Pancreas (tissue), 10 donors: ENCODE data around the gene MKKS. TPM values are rescaled to one million over a fixed set of nuclear protein-coding genes. Genes with fewer than 3 reads are reported as not detected.
A peak's percentile ranks its signal among the peaks of the same experiment; 100 is the strongest.

Experiments used
- ATAC-seq, 4 donors: fragments of 200-7000 bp; cut with Tn5 transposase; one replicate each; pipeline versions ENCODE4 v1.8.0 to v1.9.1; 2020; ENCODE audit warnings: mild to moderate bottlenecking in 4 of 4, moderate library complexity in 4 of 4
- DNase-seq, 6 donors: peaks; one replicate each; pipeline ENCODE4 v3.0.0-alpha.2; 2020
- FAIRE-seq: peaks from 2 replicates; lab custom pipeline; 2012; peaks lifted over from hg19 to GRCh38; lab: Jason Lieb, UNC
- H3K27ac ChIP-seq, 4 donors: fragments of 200-600 bp; sonication (generic); 1 replicate in 3 of 4; 2 replicates in 1 of 4; pipeline versions ENCODE4 v1.5.0 to v1.8.0; 2020
- H3K27me3 ChIP-seq, 4 donors: fragments of 200-600 bp; one replicate each; pipeline ENCODE4 v1.8.0; 2021
- H3K36me3 ChIP-seq, 3 donors: fragments of 200-600 bp; sonication (generic) in 1 of 3; one replicate each; pipeline versions ENCODE4 v1.5.0 to v1.8.0; 2020 to 2021
- H3K4me1 ChIP-seq, 3 donors: fragments of 200-600 bp; one replicate each; pipeline ENCODE4 v1.8.0; 2021
- H3K4me3 ChIP-seq, 4 donors: fragments of 200-600 bp; sonication (generic) in 2 of 4; one replicate each; pipeline versions ENCODE4 v1.5.0 to v1.8.0; 2020 to 2021
- H3K9me3 ChIP-seq, 4 donors: fragments of 200-600 bp; one replicate each; pipeline ENCODE4 v1.8.0; 2021
- CTCF ChIP-seq, 4 donors: fragments of 200-600 bp; sonication (generic) in 3 of 4; IDR thresholded peaks; one replicate each; pipeline versions ENCODE4 v1.5.0 to v1.8.0; 2021; ENCODE audit warnings: antibody characterized with exemption in 4 of 4
- WGBS, 2 donors: extraction: QIAGEN DNeasy Blood & Tissue Kit; methylation state at CpG; one replicate each; pipeline ENCODE4 v1.1.7; 2013; 5-methylcytosine and 5-hydroxymethylcytosine counted together
- intact Hi-C, 3 donors: fragments of 100-400 bp; cut with DNase I; formaldehyde crosslinking; loops; one replicate each; pipeline versions ENCODE4 v1.11.1 to v1.14.2; 2022
- polyA plus RNA-seq, 2 donors: library from polyadenylated mRNA; stranded (reverse); fragments of 200-250 nt; gene quantifications; one replicate each; pipeline ENCODE4 v1.2.3, GENCODE V29; 2013
- total RNA-seq, 6 donors: library from RNA; stranded (reverse); fragmentation: NEBNext Ultra II Directional in 4 of 6; extraction: Animal tissue kit (Norgen Biotek cat#: 25700) in 4 of 6; gene quantifications; one replicate each; pipeline versions ENCODE4 v1.2.1 to v1.2.4, GENCODE V29; 2021 to 2023
- donor health status: healthy with polysubstance abuse.
- donor health status: DM: no; HTN: no; CAD: no; lungs with moderate emphysema.
- donor health status: DM: no; HTN: no; CAD: no.
- donor health status: control.
- donor health status: control.
- donor health status: Bipolar disorder and iron deficiency.
- donor health status: DM: yes; HTN: yes; CAD: no.
- donor health status: DM: no; HTN: no; CAD: no.
- donor health status: DM: no; HTN: no; CAD: no.
- donor health status: DM: yes; HTN: yes; CAD: no.

The MKKS gene
- total and polyA plus RNA-seq, 8 donors: 5.3 to 15.3 (median 7.4) TPM

DNA sequence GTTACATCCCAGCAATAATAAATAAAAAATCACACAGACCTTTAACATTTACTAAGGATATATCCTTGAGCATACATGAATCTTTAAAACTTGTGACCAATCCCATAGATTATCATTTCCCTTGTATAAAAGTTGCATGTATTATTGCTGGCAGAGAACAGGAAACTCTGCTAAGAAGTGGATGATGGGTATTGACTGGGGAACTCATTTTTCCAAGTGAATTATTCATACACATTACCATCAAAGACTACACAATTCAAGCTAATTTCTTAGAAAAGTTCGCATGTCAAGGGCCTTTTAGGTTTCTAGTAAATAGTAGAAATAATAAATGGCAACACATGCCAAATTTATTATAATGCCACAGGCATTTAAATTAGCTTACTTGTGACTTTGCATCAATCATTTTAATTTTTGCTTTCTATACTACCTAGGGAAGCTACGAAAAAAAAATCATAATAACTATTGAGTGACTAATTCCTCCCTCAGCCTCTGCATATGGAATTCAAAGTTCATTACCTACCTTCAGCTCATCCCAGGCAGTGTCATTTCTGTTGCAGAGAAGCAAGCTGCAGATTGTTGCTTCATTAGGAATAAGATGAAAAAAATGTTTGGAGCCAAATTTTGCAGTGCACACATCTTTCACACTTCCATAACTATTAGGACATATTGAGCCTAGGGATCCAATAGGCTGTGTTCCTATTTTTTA lies 25.8 kb downstream of the MKKS start:
- no peak for ATAC-seq
- no peaks in the 10 kb centered on the region for H3K27me3 ChIP-seq
- whole genome bisulfite sequencing, 2 donors: 91% methylated on average over 2 of the region's 2 CpGs
- intact Hi-C loops: no loop called here
- H3K9me3 ChIP-seq: no peaks in the 10 kb centered on the region
- no peak overlapping the region for H3K27ac ChIP-seq
- no peak for TF ChIP-seq CTCF (IDR thresholded peaks at IDR 0.05)
- H3K36me3 ChIP-seq: peaks cover 0 to 2% (median 0%) of the 10 kb centered on the region in 3 donors
- no peak for FAIRE-seq
- no peak overlapping the region for H3K4me3 ChIP-seq
- H3K4me1 ChIP-seq: peaks cover 0 to 4% (median 0%) of the 10 kb centered on the region in 3 donors
- no peak for DNase-seq

DNA sequence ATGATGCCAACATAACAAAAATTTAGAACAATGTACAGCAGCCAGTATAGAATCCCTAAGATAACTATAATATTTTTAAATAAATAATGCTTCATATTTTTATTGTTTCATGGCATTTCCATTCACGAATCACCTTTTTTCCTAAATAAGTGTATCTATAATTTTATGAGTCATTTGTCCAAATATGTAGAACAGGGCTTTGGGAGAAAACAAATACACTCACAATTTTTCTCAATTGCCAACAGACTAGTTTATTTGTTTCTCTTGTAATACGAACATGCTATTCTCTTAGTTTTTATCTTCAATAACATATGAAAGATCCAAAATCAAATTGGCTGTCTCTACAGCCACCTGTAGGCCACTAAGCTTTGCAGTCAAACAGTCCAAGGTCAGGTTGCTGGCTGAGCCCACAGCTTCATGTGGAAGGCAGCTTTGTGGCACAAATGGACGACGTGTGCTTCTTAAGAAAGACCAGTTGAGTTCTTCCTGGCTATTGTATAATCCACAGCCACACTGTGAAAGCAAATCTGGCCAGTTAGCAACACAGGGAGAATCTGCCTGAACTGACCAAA lies 29.0 kb downstream of the MKKS start:
- Histone ChIP-seq H3K4me3 (no peak overlapping the region), H3K27me3 (no peaks in the 10 kb centered on the region), H3K4me1 (peaks cover 0 to 4% (median 0%) of the 10 kb centered on the region in 3 donors), H3K36me3 (no peaks in the 10 kb centered on the region), H3K9me3 (no peaks in the 10 kb centered on the region), H3K27ac (no peak overlapping the region)
- 44% methylated on average over 4 of the region's 4 CpGs for WGBS, 2 donors
- ATAC-seq (peak; percentile 68 to 87 (median 82)), DNase-seq (peak in 3 of 6 donors; percentile 17 to 40 (median 24)), FAIRE-seq (no peak)
- no peak for TF ChIP-seq CTCF (IDR thresholded peaks at IDR 0.05)
- intact Hi-C loops: no loop called here

DNA sequence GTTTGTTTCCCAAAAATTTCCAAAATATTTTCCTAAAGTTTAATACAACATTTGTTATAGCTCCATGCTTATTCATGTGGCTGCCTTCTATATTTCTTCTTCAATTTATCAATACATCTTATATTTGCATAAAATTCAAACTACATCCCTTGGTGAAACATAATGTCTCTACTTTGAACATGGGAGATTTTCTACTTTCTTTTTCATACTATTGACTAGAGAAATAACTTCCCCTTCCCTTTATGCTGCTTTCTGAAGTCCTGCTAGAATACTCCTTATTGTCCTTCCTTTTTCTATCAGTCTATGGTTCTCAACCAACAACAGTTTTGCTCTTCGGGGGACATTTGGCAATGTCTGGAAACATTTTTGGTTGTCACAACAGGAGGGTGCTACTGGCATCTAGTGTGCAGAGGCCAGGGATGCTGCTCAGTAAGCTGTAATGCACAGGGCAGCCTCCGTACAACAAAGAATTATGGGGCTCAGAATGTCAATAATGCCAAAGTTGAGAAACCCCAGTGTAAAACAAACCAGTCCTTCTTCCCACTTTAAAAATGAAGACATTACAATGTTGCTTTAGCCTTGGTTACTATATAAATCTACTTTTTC lies 29.9 kb downstream of the MKKS start:
- Histone ChIP-seq H3K27ac (no peak overlapping the region), H3K4me1 (peaks cover 0 to 4% (median 0%) of the 10 kb centered on the region in 3 donors), H3K27me3 (no peaks in the 10 kb centered on the region), H3K4me3 (no peak overlapping the region), H3K36me3 (no peaks in the 10 kb centered on the region), H3K9me3 (no peaks in the 10 kb centered on the region)
- DNase-seq (no peak), ATAC-seq (no peak), FAIRE-seq (no peak)
- TF ChIP-seq CTCF (IDR thresholded peaks at IDR 0.05): no peak
- 92 to 93% methylated on average over 2 of the region's 2 CpGs for WGBS, 2 donors
- intact Hi-C loops: no loop called here

DNA sequence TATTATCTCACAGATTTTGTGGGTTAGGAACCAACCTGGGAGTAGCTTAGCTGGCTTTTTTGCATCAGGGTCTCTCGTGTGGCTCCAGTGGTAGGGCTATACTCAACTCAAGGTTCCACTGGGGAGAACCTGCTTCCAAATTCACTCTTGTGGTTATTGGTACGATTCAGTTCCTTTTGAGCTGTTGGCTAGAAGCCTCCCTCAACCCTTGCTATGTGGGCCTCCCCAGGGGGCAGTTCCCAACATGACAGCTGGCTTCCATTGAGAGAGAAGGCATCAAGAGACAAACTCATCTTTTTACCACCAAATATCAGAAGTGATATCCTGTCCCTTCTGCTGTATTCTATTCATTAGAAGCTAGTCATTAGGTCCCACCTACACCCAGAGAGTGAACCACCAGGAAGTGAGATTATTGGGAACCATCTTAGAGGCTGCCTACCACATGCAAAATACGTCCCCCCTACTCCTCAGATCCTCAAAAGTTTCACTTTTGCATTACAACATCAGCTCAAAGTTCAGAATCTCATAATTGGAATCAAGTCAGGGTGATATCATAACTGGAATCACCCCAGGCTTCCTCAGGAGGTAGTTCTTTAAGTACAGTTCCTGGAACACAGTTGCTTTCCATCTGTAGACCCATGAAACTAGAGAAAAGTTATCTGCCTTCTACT lies 30.9 kb downstream of the MKKS start:
- Histone ChIP-seq H3K27me3 (no peaks in the 10 kb centered on the region), H3K4me1 (peaks cover 0 to 4% (median 0%) of the 10 kb centered on the region in 3 donors), H3K4me3 (no peak overlapping the region), H3K36me3 (no peaks in the 10 kb centered on the region), H3K9me3 (no peaks in the 10 kb centered on the region), H3K27ac (no peak overlapping the region)
- DNase-seq: no peak
- no peak for FAIRE-seq
- intact Hi-C loops: no loop called here
- no peak for TF ChIP-seq CTCF (IDR thresholded peaks at IDR 0.05)
- peak in 2 of 4 donors; percentile 32 to 37 for ATAC-seq
- 85 to 87% methylated on average over 3 of the region's 3 CpGs for WGBS, 2 donors
